ENCODE data around the gene KANSL3.

GRCh38 chr2:96685577-96686459 is 47.7 kb upstream of the KANSL3 start:
- TF ChIP-seq CTCF (optimal IDR thresholded peaks at IDR 0.05 in 1 of 3, IDR thresholded peaks at IDR 0.05 in 1 of 3, conservative IDR thresholded peaks at IDR 0.05 in 1 of 3; ENCODE audit: extremely low read depth in 1 of 3, insufficient read depth in 2 of 3, low read length in 3 of 3) (peak in 1 of 3 experiments; percentile 6), EZH2 (IDR thresholded peaks at IDR 0.05; ENCODE audit: low read length) (no peak)
